Neural cell (in vitro differentiated cells): ENCODE data around the gene MAP4K4.

Experiments
- EP300 ChIP-seq: fragments of 450-650 bp; conservative IDR thresholded peaks from 2 replicates; pipeline ENCODE4 v1.6.1; 2014; ENCODE audit warnings: antibody characterized with exemption, mild to moderate bottlenecking, moderate library complexity; ENCODE audit not compliant: poor library complexity, severe bottlenecking
- EZH2 ChIP-seq: fragments of 200-600, 300-800 bp; shearing (Covaris generic), sonication (generic); IDR thresholded peaks from 2 replicates; pipeline ENCODE4 v1.6.1; 2014; ENCODE audit warnings: antibody characterized with exemption, low read length, borderline replicate concordance, mild to moderate bottlenecking; ENCODE audit not compliant: insufficient read depth, poor library complexity, severe bottlenecking
- MXI1 ChIP-seq: fragments of 450-650 bp; conservative IDR thresholded peaks from 2 replicates; pipeline ENCODE4 v1.6.1; 2014; ENCODE audit warnings: antibody characterized with exemption, mild to moderate bottlenecking; ENCODE audit not compliant: poor library complexity, severe bottlenecking
- POLR2AphosphoS5 ChIP-seq: IDR thresholded peaks from 2 replicates; pipeline ENCODE4 v1.6.1; 2012
- RAD21 ChIP-seq: fragments of 450-650 bp; conservative IDR thresholded peaks from 2 replicates; pipeline ENCODE4 v1.6.1; 2014; ENCODE audit warnings: antibody characterized with exemption, mild to moderate bottlenecking, moderate library complexity
- SMC3 ChIP-seq: fragments of 450-650 bp; conservative IDR thresholded peaks from 2 replicates; pipeline ENCODE4 v1.6.1; 2014; ENCODE audit warnings: antibody characterized with exemption, mild to moderate bottlenecking, moderate library complexity; ENCODE audit not compliant: poor library complexity
- TAF1 ChIP-seq: IDR thresholded peaks from 2 replicates; pipeline ENCODE4 v1.6.1; 2012; ENCODE audit warnings: low read depth
- TF ChIP-seq, protein P1 (sequence below): fragments of 450-650 bp; IDR thresholded peaks from 2 replicates; pipeline ENCODE4 v1.5.1; 2014; ENCODE audit warnings: antibody characterized with exemption, mild to moderate bottlenecking, moderate library complexity; ENCODE audit not compliant: poor library complexity, severe bottlenecking
- TF ChIP-seq, protein P2 (sequence below): IDR thresholded peaks from 2 replicates; pipeline ENCODE4 v1.6.1; 2012; ENCODE audit warnings: borderline replicate concordance

DNA sequence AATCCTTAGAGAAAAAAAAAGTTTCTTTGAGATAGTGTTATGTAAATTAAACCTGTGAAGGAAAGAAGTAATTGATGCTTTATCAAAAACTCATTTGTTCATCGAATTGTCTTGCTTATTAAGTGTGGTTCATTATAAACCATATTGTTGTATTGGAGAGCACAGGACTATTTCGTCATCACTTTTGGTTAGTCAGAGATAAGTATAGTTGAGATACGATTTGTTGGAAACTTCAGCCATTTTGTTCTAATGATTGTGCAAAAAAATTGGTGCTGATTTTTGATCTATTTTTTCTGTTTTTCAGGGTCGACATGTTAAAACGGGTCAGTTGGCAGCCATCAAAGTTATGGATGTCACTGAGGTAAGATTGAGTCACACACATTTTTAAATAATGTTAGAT lies 92.9 kb downstream of the MAP4K4 start:
- TF ChIP-seq RAD21 (no peak), EP300 (no peak), POLR2AphosphoS5 (no peak), EZH2 (no peak), MXI1 (no peak), SMC3 (no peak), TAF1 (no peak)
- TF ChIP-seq, protein P1, sequence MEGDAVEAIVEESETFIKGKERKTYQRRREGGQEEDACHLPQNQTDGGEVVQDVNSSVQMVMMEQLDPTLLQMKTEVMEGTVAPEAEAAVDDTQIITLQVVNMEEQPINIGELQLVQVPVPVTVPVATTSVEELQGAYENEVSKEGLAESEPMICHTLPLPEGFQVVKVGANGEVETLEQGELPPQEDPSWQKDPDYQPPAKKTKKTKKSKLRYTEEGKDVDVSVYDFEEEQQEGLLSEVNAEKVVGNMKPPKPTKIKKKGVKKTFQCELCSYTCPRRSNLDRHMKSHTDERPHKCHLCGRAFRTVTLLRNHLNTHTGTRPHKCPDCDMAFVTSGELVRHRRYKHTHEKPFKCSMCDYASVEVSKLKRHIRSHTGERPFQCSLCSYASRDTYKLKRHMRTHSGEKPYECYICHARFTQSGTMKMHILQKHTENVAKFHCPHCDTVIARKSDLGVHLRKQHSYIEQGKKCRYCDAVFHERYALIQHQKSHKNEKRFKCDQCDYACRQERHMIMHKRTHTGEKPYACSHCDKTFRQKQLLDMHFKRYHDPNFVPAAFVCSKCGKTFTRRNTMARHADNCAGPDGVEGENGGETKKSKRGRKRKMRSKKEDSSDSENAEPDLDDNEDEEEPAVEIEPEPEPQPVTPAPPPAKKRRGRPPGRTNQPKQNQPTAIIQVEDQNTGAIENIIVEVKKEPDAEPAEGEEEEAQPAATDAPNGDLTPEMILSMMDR: no peak
- TF ChIP-seq, protein P2, sequence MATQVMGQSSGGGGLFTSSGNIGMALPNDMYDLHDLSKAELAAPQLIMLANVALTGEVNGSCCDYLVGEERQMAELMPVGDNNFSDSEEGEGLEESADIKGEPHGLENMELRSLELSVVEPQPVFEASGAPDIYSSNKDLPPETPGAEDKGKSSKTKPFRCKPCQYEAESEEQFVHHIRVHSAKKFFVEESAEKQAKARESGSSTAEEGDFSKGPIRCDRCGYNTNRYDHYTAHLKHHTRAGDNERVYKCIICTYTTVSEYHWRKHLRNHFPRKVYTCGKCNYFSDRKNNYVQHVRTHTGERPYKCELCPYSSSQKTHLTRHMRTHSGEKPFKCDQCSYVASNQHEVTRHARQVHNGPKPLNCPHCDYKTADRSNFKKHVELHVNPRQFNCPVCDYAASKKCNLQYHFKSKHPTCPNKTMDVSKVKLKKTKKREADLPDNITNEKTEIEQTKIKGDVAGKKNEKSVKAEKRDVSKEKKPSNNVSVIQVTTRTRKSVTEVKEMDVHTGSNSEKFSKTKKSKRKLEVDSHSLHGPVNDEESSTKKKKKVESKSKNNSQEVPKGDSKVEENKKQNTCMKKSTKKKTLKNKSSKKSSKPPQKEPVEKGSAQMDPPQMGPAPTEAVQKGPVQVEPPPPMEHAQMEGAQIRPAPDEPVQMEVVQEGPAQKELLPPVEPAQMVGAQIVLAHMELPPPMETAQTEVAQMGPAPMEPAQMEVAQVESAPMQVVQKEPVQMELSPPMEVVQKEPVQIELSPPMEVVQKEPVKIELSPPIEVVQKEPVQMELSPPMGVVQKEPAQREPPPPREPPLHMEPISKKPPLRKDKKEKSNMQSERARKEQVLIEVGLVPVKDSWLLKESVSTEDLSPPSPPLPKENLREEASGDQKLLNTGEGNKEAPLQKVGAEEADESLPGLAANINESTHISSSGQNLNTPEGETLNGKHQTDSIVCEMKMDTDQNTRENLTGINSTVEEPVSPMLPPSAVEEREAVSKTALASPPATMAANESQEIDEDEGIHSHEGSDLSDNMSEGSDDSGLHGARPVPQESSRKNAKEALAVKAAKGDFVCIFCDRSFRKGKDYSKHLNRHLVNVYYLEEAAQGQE: no peak
